SKM-1 treated with dmso at 0.1 percent for 144 hours (cell line): ENCODE measurements around the gene HNRNPUL1.
"Not testable (repeated sequence)": the region's sequence is repeated elsewhere in the genome, so short reads cannot be mapped to it uniquely, and the experiment has no call there.

ENCODE experiments used
- DNase-seq: peaks from one replicate; lab custom pipeline; 2025; ENCODE audit not compliant: unreplicated experiment; lab: John Stamatoyannopoulos, UW

The HNRNPUL1 gene

GRCh38 chr19:41273076-41273475 is 8.9 kb downstream of the HNRNPUL1 start:
- no peak for DNase-seq

GRCh38 chr19:41274802-41275201 is 10.6 kb downstream of the HNRNPUL1 start:
- no peak for DNase-seq

- no peak for DNase-seq
Observed at GRCh38 chr19:41276231-41276630, 12.1 kb downstream of the HNRNPUL1 start.

- no peak for DNase-seq
Observed at GRCh38 chr19:41278478-41278877, 14.3 kb downstream of the HNRNPUL1 start.

GRCh38 chr19:41288673-41289530 is 24.7 kb downstream of the HNRNPUL1 start:
- no peak for DNase-seq

- not testable (repeated sequence) for DNase-seq
Observed at GRCh38 chr19:41289814-41290213, 25.6 kb downstream of the HNRNPUL1 start.

DNA sequence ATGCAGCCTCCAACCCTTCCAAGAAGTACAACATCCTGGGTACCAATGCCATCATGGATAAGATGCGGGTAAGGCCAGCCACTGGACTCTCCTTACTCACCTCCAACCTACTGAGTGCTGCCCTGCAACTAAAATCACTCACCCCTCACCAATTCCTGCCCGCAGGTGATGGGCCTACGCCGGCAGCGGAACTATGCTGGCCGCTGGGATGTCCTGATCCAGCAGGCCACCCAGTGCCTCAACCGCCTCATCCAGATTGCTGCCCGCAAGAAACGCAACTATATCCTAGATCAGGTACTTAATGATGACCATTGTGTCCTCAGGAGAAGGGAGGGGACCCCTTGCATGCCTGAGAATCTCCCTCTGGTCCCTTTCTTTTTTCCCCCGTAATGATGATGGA is 30.2 kb downstream of the HNRNPUL1 start:
- no peak for DNase-seq

DNA sequence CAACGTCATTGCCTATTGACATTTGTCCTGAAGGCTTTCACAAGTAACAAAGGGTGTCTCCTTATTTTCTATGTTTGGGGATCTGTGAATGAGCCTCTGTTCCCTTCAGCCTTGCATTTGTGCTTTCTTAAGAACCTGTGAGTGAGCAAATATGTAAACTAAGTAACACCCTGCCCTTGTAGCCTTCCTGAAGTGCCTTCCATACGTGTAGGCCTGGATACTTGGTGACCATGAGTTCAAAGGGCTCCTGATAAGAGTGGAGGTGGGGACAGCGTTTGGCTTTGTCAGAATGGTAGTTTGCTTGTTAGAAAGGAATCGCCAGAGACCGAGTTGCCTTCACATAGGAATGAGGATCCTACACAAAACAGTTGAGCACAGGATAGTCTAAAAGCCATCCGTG is 31.3 kb downstream of the HNRNPUL1 start:
- DNase-seq, result no peak

GRCh38 chr19:41296433-41296871 is 32.3 kb downstream of the HNRNPUL1 start:
- no peak for DNase-seq

GRCh38 chr19:41297628-41298347 is 33.6 kb downstream of the HNRNPUL1 start:
- DNase-seq, result no peak

- no peak for DNase-seq
Observed at GRCh38 chr19:41298348-41298964, 34.3 kb downstream of the HNRNPUL1 start.

DNA sequence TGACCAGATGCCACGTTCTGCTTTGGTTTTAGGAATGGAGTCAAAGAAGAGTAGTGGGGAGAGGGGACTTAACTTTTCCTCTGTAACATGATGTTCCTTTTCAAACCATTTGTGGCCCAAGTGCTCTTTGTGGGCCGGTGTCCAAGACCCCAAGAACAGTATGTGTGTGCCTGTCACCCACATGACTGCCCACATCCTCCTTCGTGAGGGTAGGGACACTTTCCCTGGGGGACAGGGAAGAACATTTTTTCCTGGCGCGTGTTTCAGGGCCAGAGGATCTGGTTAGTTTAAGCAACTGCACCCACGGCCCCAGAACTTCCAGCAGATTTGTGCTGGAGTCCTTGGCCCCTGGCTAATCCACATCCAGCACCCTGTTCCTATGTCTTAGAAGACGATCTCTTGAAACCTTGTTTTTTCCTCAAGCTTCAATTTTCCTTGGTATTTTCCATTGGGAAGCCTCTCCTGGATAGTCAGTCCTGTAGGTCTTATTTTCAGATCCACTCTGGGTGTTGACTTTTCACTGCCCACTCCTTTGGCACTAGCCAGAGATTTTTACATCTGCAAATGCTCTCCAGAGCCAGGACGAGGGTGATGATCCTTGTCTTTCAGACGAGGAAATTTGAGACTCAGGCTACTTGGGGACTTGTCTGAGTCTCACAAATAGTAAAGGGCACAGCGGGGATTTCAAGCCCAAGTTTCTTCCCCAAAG is 35.0 kb downstream of the HNRNPUL1 start:
- DNase-seq, result no peak

GRCh38 chr19:41299755-41300089 is 35.5 kb downstream of the HNRNPUL1 start:
- no peak for DNase-seq

DNA sequence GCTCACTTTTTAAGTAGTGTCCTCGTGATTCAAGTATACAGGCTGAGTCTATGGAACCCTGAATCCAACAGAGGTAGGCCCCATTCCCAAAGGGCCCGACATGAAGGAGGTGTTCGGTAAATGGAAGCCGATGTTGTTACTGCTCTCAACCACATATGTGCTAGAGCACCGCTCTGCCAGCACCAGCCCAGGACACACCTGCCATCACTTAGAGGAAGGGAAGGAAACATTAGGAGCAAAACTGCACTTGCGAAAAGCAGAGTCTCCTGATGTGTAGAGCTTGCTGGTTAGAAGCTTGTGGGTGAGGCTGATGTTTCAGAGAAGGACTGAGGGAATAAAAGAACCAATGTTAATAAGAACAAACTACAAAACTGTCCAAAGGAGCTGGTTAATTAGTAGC is 36.4 kb downstream of the HNRNPUL1 start:
- no peak for DNase-seq

- DNase-seq, result no peak
Observed at GRCh38 chr19:41302624-41303351, 38.6 kb downstream of the HNRNPUL1 start.

GRCh38 chr19:41303954-41304353 is 39.8 kb downstream of the HNRNPUL1 start:
- DNase-seq, result no peak

- no peak for DNase-seq
Observed at GRCh38 chr19:41304706-41305483, 40.7 kb downstream of the HNRNPUL1 start.

DNA sequence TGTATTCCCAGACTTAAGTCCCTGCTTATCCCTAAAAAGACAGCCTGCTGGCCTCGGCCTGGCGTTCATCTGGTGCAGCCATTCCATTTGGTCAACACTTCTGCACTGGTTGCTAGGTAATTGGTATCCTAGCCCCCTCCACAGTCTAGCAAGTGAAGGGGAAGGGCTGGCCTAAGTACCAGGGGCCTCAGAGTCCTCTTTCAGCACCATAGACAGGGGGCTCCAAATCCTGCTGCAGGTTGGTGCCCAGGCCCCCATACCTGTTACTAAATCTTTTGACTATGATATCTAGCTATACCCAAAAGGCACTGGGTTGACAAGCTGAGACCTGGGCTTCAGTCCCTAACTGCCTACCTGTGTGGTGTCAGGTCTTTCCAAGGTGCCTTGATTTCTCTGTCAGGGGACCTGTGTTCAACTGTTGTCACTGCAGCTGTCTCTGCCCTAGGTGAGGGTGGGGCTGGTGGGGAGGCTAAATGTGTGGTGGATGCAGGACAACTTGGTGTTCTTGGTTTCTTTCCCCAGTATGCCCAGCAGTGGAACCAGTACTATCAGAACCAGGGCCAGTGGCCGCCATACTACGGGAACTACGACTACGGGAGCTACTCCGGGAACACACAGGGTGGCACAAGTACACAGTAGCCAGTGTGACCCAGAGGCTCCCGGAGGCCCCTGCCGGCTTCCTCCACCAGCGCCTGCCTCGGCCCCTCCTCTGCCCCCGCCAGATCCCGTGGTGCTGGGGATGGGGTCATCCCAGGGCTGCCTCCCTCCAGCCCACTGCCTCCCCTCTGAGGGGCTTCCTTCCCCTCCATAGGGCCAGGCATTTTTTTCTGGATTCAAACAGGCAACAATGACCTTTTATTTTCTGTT is 42.0 kb downstream of the HNRNPUL1 start:
- no peak for DNase-seq
